Mucosa of gallbladder (tissue), 1 donor: ENCODE results near the gene TNRC18. TPM values are rescaled to one million over a fixed set of nuclear protein-coding genes. Genes with fewer than 3 reads are reported as not detected.
"Not testable (repeated sequence)": the region's sequence is repeated elsewhere in the genome, so short reads cannot be mapped to it uniquely, and the experiment has no call there.

ENCODE experiments used
- DNase-seq: peaks from one replicate; pipeline ENCODE4 v3.0.0-alpha.2; 2020; ENCODE audit warnings: low spot score
- total RNA-seq: library from RNA; stranded (reverse); gene quantifications from one replicate; pipeline ENCODE4 v1.2.1, GENCODE V29; 2021
- donor health status: DM: no; HTN: no; CAD: no.

The TNRC18 gene
- total RNA-seq, 1 donor from 2014 or later, result 171 TPM

DNA sequence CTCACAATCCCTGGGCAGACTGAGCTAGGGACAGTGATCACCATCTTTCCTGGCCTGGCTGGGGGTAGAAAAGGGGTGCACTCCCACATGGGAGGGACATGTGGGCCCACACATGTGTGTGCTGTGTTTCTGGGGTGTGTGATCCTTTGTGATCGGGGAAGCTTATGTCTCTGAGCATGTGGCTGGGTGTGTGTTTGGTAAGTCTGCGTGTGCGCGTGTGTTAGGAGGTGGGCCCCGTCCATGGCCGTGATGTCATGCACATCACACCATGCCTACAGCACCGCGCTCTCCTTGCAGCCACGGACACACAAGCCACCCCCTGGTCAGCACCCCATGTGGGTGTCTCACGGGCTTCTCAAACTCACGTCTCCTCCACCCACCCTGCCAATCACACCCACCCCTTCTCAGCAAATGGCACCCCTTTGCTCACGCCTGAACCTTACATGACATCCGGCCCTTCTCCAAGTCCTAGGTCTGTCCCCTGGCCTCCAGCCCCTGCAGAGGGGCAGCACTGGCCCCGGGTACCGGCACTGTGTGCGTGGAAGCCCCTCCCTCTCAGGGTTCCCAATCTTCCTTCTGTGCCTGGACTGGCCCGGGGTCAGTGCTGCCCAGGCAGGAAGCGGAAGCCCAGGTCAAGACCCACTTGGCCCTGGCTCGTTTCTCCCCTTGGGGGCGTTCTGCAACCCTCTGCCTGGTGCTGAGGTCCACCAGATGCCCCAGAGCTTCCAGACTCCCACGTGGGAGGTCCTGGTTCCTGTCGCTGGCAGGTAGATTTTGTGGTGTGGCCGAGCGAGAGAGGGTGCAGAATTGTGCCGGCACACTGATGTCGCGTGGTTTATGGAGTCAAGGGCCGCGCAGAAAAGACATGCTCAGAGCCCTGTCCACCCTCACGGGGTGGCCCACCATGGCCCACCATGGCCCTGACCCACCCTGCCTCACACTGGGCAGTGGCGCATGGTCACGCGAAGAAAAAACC lies 128.3 kb downstream of the TNRC18 start:
- no peak for DNase-seq

DNA sequence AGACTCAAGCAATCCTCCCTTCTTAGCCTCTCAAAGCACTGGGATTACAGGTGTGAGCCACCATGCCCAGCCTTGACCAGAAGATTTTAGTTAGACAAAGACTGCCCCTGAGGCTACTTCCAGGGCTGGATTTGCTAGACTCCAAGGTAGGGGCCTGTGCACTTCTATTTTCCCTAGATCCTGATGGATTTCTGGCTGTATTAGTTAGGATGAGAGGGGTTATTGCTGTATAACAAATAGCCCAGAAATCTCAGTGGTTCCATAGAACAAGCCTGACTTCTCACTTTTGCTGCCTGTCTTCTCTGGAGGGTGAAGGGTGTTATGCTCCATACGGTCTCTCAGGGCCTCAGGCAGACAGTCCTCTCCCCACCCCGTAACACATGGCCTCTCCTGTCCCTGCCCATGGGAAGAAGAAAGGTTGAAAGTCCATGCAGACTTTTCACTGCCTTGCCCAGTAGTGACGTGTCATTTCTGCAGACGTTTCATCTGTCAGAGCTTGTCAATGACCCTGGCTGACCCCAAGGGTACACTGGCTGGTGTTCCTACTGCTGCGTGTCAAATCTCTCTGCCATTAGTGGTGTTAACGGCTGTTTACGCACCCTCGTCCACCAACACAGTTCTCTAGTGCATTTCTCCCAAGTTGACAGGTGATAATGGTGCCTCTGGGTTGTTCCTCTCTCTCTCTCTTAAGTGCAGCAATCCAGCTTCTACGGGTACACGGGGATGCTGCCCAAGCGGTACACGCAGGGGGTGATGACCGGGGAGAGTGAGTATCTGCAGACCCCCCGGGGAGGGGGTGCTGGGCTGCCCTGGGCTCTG lies 129.3 kb downstream of the TNRC18 start:
- no peak for DNase-seq

DNA sequence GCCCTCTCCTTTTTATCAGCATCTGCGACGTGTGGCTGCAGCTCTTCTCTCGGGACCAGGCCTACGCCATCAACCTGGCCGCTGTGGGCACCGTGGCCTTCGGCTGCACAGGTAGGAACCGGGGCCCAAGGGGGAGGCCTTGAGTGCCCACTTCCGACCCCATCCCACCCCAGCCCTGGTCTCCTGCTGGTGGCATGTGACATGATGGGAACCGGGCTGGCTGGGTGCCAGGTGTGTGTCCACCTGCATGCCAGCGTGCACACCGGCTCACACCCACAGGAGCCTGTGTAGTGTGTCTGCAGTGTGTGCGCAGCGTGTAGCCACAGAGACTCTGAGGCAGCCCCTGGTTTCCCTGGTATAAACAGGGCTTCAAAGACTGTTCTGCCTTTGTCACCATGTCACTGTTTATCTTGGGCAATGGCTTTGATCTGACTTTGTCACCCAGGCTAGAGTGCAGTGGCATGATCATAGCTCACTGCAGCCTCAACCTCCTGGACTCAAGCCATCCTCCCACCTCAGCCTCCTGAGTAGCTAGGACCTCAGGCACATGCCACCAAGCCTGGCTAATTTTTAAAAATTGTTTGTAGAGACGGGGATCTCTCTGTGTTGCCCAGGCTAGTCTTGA lies 131.8 kb downstream of the TNRC18 start:
- DNase-seq, result not testable (repeated sequence)

DNA sequence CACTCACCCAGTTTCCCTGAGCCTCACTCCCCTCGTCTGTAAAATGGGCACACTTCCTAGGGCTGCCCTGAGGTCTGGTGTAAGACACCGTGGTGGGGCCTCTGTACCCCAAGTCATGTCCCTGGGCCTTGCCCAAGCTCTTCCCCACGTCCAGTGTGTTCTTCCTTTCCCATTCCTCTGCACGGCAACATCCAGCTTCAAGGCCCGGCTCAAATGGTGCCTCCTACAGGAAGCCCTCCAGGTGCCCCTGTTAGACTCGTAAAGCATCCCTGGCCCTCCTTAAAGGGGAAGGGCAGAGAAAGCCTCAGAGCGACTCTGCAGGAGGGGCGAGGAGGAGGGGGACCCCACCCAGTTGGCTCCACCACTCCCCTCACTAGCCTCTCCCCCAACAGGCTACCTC lies 132.3 kb downstream of the TNRC18 start:
- DNase-seq, result no peak

DNA sequence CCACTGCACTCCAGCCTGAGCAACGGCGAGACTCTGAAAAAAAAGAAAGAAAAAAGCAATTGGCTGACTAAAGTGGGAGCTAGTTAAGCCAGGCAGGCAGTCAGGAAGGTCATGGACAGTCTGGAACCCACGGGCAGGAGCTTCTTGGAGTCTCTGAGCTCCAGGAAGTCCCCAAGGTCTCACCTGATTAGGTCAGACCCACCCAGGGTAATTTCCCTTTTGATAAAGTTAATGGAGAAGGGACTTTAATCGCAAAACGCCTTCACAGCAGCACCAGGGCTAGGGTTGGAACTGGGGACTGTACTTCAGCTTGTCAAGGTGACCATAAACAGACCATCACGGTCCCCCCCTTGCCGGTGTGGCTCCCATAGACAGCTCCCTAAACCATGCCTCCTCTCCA lies 134.3 kb downstream of the TNRC18 start:
- DNase-seq, result no peak

DNA sequence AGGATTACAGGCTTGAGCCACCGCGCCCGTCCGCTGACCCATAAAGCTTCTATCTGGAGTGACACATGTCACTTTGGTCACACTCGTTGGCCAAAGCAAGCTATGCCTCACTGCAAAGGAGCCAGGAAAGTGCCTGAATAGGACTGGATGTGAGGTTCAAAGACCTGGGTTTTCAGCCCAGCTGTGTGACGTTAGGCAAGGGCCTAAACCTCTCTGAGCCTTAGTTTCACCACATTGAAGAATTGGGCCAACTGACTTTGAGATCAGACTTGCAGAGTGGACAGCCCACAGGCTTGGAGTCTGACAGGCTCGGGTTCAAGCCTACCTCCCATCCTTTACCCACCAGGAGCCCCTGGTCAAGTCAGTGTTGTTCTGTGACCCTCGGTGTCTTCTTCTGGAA lies 135.1 kb downstream of the TNRC18 start:
- DNase-seq, result not testable (repeated sequence)

DNA sequence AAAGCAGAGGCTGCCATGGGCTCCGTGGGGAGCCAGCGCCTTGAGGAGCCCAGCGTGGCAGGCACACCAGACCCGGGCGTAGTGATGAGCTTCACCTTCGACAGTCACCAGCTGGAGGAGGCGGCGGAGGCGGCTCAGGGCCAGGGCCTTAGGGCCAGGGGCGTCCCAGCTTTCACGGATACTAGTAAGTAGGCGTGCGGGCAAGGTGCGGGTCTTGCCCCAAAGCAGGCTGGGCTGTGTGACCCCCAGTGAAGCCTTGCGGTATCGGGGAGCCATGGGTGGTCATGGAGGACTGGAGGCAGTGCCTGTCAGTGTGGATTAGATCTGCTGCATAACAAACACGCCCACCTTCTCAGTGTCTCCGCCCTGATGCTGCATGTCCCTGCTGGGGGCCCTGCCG lies 135.8 kb downstream of the TNRC18 start:
- DNase-seq, result no peak

DNA sequence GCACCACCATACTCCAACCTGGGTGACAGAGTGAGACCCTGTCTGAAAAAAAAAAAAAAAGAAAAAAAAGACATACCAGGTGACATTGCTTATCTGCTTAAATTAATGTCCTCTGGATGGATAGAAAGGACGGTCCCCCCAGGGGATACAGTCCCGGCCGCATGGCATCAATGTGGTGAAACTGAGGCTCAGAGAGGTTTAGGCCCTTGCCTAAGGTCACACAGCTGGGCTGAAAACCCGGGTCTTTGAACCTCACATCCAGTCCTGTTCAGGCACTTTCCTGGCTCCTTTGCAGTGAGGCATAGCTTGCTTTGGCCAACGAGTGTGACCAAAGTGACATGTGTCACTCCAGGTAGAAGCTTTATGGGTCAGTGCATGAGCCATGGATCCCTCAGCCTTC lies 136.3 kb downstream of the TNRC18 start:
- DNase-seq, result not testable (repeated sequence)

DNA sequence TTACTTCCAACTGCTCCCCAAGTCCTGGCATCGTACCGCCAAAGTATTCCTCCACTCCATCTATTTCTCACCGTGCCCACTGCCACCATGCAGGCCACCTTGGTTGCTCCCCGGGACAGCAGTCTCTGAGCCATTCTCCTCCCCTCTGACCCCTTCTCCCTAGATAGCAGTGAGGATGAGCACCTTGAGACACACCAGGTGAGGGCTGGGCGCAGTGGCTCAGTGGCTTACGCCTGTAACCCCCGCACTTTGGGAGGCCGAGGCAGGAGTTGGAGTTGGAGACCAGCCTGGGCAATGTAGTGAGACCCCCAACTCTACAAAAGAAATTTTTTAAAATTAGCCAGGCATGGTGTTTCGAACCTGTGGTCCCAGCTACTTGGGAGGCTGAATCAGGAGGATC lies 136.7 kb downstream of the TNRC18 start:
- no peak for DNase-seq

DNA sequence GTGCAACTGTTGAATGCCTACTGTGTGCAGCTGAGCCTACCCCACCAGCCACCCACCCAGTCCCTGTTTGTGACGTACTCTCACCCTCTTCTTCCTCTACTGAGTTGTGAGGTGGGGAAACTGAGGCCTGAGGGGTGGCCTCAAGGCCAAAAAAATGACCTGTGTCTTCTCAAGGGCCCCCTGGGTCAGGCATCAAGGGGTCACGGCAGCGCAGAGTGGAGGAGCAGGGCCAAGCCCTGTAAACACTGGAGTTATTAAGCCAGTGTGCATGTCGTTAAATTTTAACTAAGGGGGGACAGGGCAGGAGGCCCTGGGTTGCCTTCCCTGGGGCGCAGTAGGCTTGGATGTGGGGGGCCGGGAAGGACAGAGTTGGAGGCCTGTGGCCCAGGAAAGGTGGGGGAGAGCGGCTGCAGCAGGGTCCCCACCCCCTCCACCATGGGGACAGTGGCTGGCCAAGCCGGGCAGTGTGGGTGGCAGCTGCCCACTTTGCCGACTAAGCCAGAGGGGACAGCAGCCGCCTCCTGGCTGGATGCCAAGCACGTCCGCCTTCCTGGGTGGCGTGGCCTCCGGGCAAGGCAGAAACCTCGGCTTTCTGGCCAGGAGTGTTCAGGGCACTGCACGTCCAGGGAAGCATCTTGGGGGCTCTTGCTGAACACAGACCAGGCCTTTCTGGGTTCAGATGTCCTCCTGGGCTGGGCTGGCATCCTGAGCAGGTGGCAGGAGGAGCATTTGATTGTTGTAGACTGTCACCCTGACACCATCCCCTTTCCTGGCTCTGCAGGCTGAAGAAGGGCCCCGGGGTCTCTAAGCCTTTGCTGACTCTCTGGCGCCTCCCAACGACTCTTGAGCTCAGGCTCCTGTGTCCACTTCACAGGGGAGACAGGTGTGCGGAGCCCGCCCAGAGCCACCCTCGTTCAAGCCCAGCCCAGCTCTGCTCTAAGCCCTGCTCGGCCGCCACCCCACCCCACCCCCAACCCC lies 139.0 kb downstream of the TNRC18 start:
- DNase-seq, result no peak

DNA sequence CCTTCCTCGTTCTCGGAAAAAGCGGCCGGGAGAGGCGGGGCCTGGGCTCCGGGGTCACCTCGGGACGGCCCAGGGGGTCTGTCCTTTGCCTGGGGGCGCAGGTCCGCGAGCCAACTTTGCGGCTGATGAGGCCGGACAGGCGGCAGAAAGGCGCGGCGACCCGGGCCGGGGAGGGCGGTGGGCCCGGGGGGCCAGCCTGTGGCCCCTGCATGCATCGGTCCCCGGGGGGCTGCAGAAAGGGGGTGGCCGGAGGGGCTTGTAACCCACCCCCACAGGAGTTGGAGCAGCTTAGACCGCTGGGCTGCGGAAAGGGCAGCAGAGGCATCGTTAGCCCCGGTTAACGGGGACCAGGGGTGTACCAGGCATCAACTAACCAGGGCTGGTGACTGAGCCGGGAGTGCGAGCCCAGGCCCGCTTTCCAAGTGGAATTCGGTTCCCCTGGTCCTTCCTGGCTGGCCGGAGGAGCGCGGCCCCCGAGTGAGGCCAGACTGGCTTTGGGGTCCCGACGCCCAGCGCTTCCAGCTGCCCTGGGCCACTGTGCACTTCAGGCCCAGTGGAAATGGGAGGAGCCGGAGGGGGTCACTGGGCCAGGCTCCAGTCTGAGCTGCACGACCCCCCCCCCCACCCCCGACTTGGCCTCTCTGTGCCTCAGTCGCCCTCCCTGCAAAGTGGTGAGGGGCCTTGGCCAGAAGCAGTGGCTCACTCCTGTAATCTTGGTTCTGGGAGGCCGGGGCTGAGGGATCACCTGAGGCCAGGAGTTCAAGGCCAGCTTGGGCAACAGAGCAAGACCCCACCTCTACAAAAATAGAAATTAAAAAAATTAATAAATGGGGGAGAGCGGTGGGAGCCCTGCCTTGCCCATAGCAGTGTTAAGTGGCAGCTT lies 140.0 kb downstream of the TNRC18 start:
- DNase-seq, result no peak

DNA sequence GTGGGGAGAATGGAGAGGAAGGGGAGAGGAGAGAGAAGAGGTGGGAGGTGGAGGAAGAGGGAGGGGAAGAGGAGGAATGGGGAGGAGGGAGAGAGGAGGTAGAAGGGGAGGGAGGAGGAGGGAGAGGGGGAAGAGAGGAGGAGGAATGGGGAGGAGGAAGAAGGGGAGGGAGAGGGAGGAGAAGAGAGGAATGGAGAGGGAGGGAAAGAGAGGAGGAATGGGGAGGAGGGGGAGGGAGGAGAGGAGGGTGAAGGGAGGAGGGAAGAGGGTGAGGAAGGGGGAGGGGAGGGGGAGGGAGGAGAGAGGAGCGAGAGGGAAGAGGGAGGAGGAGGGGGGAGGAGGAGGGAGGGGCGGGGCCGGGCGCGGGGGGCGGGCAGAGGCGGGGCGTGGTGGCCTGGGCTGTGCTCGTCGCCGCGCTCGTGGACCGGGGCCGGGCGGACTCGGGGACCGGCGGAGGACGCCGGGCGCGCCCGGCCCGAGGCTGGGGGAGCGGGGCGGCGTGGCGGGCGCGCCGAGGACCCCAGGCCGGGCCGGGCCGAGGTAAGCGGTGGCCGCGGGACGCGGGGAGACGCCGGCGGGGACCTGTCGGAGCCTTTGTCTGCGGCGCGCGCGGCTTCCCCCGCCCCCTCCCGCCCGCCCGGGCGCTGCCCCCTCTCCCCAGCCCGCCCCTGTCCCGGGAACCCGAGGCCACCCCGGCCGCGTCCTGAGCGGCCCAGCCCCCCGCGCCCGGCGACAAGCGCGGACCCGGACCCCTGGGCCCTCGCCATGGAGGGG lies 140.9 kb downstream of the TNRC18 start, which contains the start of gene SLC29A4:
TSS of gene SLC29A4 (plus strand) at position 401 of the 774 bp plus-strand sequence. CDS start 4,874 bp downstream, outside the sequence.
- peak; percentile 39 for DNase-seq

DNA sequence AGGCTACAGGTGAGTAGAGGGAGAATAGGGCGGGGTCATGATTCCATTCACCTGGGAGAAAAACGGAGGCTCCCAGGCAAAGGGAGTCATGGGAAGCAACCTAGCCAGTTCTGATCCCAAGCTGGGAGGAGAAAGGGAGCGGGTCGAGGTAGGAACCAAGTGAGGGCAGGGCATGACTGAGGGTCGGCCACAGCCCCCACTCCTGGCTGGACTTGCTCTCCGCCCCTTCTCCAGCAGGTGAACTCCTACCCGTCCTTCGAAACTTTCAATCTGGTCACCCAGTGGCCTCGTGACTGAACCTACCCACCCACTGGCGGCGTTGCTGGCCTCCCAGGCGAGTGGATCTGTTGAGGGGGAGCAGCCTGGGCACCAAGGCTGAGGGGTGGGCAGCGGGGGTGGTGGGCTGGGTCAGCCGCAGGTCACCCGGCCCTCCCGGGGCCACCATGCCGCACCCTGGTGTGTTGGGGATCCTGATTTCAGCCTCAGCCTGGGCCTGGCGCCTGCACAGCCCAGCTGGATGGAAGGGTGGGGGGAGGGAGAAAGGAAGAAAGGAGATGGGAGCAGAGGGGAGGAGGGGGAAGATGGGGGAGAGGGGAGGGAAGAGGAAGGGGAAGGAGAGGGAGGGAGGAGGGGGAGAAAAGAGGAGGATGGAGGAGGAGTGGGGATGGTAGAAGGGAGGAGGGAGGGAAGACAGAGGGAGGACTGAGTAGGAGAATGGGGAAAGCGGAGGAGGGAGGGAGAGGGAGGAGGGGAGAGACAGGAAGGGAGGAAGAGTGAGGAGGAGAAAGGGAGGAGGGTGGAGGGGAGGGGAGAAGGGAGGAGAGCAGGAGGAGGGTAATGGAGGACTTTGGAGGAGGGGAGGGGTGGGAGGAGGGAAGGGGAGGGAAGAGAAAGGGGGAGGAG lies 141.8 kb downstream of the TNRC18 start:
- DNase-seq, result not testable (repeated sequence)

DNA sequence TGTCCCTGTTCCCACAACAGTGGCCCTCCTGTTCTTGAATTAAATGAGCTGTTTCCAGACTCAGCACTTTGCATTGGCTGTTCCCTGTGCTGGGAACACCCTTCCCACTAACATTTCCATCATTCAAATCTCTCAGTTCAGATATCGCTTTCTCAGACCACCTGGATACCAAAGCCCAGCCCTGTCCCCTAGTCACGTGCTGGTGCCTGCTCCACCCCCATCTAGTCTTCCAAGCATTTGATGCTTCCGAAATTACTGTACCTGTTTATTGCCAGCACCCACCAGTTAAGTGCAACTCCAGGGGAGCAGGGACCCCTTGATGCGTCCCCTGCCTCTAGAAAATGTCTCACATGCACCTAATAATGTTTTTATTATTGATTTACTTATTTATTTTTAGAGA lies 143.9 kb downstream of the TNRC18 start:
- DNase-seq, result no peak

DNA sequence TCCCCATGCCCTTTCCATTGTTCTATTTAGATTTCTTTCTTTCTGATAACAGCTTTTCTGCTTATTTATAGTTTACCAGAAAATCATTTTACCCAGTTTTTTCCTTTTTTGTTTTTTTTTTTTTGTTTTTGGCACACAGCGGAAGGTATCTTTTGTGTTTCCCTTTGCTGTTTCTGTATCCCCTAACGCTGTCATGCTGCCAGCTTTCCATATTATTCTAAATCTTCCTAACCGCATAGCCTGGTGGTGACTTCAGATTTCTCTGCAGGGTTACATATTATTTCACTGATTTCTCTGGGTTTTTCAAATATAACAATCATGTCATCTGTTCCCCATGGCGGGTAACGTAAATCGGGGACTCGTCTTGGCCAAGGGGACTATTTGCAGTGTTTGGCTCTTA lies 144.9 kb downstream of the TNRC18 start:
- no peak for DNase-seq

DNA sequence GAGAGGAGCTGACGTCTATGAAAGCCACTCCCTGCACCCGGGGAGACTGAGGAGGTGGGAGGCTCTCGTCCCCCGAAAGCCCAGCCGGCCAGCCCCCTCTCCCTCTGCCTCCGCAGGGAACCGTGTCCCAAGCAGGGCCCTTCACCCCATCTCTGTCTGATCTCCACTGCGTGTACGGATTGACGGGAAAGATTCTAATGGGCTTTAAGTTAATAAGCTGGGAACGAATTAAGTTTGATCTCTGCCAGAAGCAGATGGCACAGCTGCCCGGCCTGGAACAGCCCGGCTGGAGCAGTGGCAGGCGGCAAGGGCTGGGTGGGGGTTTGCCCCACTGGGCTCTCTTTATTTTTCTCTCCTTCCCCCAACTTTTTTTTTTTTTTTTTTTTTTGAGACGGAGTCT lies 147.0 kb downstream of the TNRC18 start:
- DNase-seq, result no peak

DNA sequence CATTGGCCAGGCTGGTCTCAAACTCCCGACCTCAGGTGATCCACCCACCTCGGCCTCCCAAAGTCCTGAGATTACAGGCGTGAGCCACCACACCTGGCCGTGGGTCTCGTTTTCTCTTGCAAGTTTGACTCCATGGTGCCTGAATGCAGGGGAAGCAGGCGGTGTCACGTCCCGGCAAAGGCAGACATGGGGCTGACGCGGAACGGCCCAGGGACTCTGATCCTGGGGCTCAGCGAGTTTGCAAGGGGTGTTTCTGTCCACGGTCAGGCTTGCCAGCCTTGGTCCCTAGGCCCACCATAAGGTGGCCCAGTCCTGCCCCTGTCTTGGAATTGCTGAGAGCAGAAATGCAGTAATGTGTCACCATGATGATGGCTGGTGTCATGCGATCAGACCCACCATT lies 147.5 kb downstream of the TNRC18 start:
- DNase-seq, result not testable (repeated sequence)

DNA sequence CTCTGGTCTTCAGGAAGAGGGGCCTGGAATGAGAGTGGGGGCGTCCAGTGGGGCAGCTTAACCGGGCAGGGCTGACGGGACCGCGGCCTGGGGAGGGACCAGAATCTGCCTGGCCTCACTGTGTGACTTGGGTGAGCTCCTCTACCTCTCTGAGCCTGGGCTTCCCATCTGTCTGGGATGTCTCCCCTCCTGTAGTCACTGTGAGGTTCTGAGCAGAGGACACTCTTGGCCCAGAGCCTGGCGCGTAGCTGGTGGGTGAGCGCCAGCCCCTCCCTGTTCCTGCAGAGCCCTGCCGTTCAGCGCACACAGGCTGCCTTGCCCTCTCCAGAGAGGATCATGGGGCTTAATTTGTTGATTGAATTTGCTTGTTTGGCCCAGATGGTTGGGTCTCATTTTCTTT lies 148.1 kb downstream of the TNRC18 start:
- DNase-seq, result not testable (repeated sequence)
